Activated CD4-positive, alpha-beta T cell treated with anti-CD3 and anti-CD28 coated beads for 48 hours (primary cell): ENCODE results near the gene COQ8A.

ENCODE experiments used
- DNase-seq: peaks from one replicate; pipeline ENCODE4 v3.0.0-alpha.2; 2020

Gene COQ8A

DNA sequence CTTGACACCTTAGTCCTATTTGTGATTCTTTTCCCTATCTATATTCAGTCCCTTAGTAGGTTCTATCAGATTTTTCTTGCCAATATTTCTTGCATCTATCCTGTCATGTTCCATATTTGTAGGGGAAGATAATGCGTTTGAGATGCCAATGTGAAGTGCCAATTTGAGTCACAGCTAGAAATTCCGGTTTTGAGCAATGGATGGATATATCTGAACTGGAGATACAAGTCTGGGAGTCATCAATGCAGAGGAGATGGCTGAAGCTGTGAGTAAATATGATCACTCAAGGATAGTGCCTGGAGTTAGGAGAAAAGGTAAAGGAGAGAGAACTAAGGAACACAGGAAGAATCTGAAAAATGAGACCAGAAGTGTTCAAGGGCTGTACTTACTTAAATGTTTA, 93.8 kb downstream of the COQ8A start:
- DNase-seq, result no peak

DNA sequence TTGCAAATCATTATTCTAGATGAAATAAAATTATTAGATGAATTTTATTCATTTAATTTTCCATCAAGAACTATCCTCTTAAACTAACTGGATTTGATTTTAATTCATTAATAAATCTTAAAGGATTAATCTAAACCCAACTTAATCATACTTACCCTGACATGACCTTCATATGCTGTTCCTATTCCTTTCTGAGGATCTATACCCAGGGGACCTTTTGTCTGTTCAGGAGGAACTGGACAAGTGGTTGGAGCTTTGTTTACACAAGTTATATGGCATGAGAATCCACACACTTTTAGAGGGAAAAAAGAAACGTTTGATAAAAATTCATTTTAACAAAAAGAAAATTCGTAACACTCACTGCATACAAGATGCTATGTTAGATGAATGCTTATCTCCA, 95.2 kb downstream of the COQ8A start:
- no peak for DNase-seq

GRCh38 chr1:227037121-227037520, 97.0 kb downstream of the COQ8A start:
- DNase-seq, result no peak
